HEK293 (cell line): Measurements from ENCODE around the gene RXRG.
A peak's percentile ranks its signal among the peaks of the same experiment; 100 is the strongest.

Experiments used
- CTCF ChIA-PET: fragments of 350-600 bp; formaldehyde crosslinking; extraction: SDS; loops from one replicate; lab custom pipeline; 2021; ENCODE audit warnings: antibody characterized with exemption; lab: Yijun Ruan, JAX
- POLR2A ChIA-PET: fragments of 300-600 bp; formaldehyde crosslinking; extraction: SDS; loops from one replicate; lab custom pipeline; 2020; ENCODE audit warnings: antibody characterized with exemption, inconsistent platforms; lab: Yijun Ruan, JAX
- H3K27ac ChIP-seq: fragments of 200-500 bp; sonication (Bioruptor generic); 2 replicates; pipeline ENCODE4 v1.5.1; 2014; ENCODE audit warnings: low read depth, low read length, control low read depth, inconsistent platforms; ENCODE audit errors: extremely low read depth
- H3K36me3 ChIP-seq, 2 experiments: fragments of 200-500 bp in 1 of 2; sonication (Bioruptor generic) in 1 of 2; 1 replicate in 1 of 2; 2 replicates in 1 of 2; pipeline ENCODE4 v1.5.1; 2014 to 2017; ENCODE audit warnings: inconsistent platforms in 2 of 2, low read length in 2 of 2; ENCODE audit not compliant: control insufficient read depth in 2 of 2, insufficient read depth in 1 of 2
- H3K4me1 ChIP-seq: fragments of 200-500 bp; sonication (Bioruptor generic); 2 replicates; pipeline ENCODE4 v1.5.1; 2014; ENCODE audit warnings: mild to moderate bottlenecking, low read length, inconsistent platforms; ENCODE audit not compliant: control insufficient read depth, insufficient read depth
- H3K4me3 ChIP-seq: 2 replicates; pipeline ENCODE4 v1.5.1; 2011; ENCODE audit warnings: low read depth, mild to moderate bottlenecking, control low read depth, low read length, moderate library complexity
- H3K9me3 ChIP-seq: fragments of 200-500 bp; sonication (Bioruptor generic); 2 replicates; pipeline ENCODE4 v1.5.1; 2014; ENCODE audit warnings: low read depth, low read length, inconsistent platforms; ENCODE audit not compliant: control insufficient read depth, insufficient read depth
- BCL11A ChIP-seq: fragments of 450-650 bp; formaldehyde crosslinking; IDR thresholded peaks from 2 replicates; pipeline ENCODE4 v1.5.1; 2016; ENCODE audit warnings: low read depth, missing biosample characterization, missing genetic modification characterization
- GLIS2 ChIP-seq: fragments of 450-650 bp; formaldehyde crosslinking; IDR thresholded peaks from 2 replicates; pipeline ENCODE4 v1.5.1; 2016; ENCODE audit warnings: missing biosample characterization, missing genetic modification characterization
- KLF16 ChIP-seq: fragments of 450-650 bp; formaldehyde crosslinking; IDR thresholded peaks from 2 replicates; pipeline ENCODE4 v1.5.1; 2017; ENCODE audit warnings: missing biosample characterization, missing genetic modification characterization
- OSR2 ChIP-seq: fragments of 450-650 bp; formaldehyde crosslinking; IDR thresholded peaks from 2 replicates; pipeline ENCODE4 v1.5.1; 2016; ENCODE audit warnings: missing biosample characterization, missing genetic modification characterization
- SALL2 ChIP-seq: fragments of 450-650 bp; formaldehyde crosslinking; IDR thresholded peaks from 2 replicates; pipeline ENCODE4 v1.5.0; 2017; ENCODE audit warnings: missing biosample characterization, mild to moderate bottlenecking, missing genetic modification characterization, borderline replicate concordance
- SP2 ChIP-seq: fragments of 450-650 bp; formaldehyde crosslinking; IDR thresholded peaks from 2 replicates; pipeline ENCODE4 v1.5.1; 2016; ENCODE audit warnings: missing biosample characterization, missing genetic modification characterization
- TCF7L2 ChIP-seq: IDR thresholded peaks from 2 replicates; pipeline ENCODE4 v1.6.1; 2011; ENCODE audit warnings: low read depth, mild to moderate bottlenecking, inconsistent platforms, low read length, moderate library complexity, borderline replicate concordance
- ZFP41 ChIP-seq: fragments of 450-650 bp; formaldehyde crosslinking; IDR thresholded peaks from 2 replicates; pipeline ENCODE4 v1.5.1; 2016; ENCODE audit warnings: missing biosample characterization, missing genetic modification characterization, borderline replicate concordance
- ZNF138 ChIP-seq: fragments of 450-650 bp; formaldehyde crosslinking; IDR thresholded peaks from 2 replicates; pipeline ENCODE4 v1.5.1; 2016; ENCODE audit warnings: missing biosample characterization, missing genetic modification characterization, borderline replicate concordance
- ZNF146 ChIP-seq: fragments of 450-650 bp; formaldehyde crosslinking; IDR thresholded peaks from 2 replicates; pipeline ENCODE4 v1.5.1; 2016; ENCODE audit warnings: missing biosample characterization, missing genetic modification characterization
- ZNF174 ChIP-seq: fragments of 450-650 bp; formaldehyde crosslinking; IDR thresholded peaks from 2 replicates; pipeline ENCODE4 v1.5.0; 2017; ENCODE audit warnings: missing biosample characterization, mild to moderate bottlenecking, missing genetic modification characterization
- ZNF211 ChIP-seq: fragments of 450-650 bp; formaldehyde crosslinking; IDR thresholded peaks from 2 replicates; pipeline ENCODE4 v1.5.1; 2016; ENCODE audit warnings: low read depth, missing biosample characterization, missing genetic modification characterization
- ZNF23 ChIP-seq: fragments of 450-650 bp; formaldehyde crosslinking; IDR thresholded peaks from 2 replicates; pipeline ENCODE4 v1.5.1; 2016; ENCODE audit warnings: missing biosample characterization, missing genetic modification characterization, borderline replicate concordance
- ZNF37A ChIP-seq: fragments of 450-650 bp; IDR thresholded peaks from 2 replicates; pipeline ENCODE4 v1.5.1; 2018; ENCODE audit warnings: missing biosample characterization, missing genetic modification characterization
- ZNF623 ChIP-seq: fragments of 450-650 bp; formaldehyde crosslinking; IDR thresholded peaks from 2 replicates; pipeline ENCODE4 v1.5.1; 2016; ENCODE audit warnings: missing biosample characterization, missing genetic modification characterization
- TF ChIP-seq, protein P1 (sequence below): fragments of 450-650 bp; formaldehyde crosslinking; IDR thresholded peaks from 2 replicates; pipeline ENCODE4 v1.5.1; 2017; ENCODE audit warnings: missing biosample characterization, missing genetic modification characterization

RXRG gene

GRCh38 chr1:165416876-165417275 is 28.1 kb downstream of the RXRG start:
- ChIA-PET CTCF (no interaction called here), POLR2A (no interaction called here)
- H3K9me3 ChIP-seq, result no peaks in the 10 kb centered on the region
- TF ChIP-seq ZNF211 (tag by site-specific recombination), result no peak
- H3K4me3 ChIP-seq, result no peak overlapping the region
- no peaks in the 10 kb centered on the region for H3K4me1 ChIP-seq
- H3K27ac ChIP-seq, result no peak overlapping the region
- no peaks in the 10 kb centered on the region for H3K36me3 ChIP-seq

- H3K4me1 ChIP-seq, result no peaks in the 10 kb centered on the region
- ChIA-PET POLR2A (no interaction called here), CTCF (interaction anchor here (1.2 to 1.4 kb wide), 2 partner anchors 23 to 177 kb away, joined by 3 to 4 read pairs; no protein-coding TSS in a partner anchor)
- no peaks in the 10 kb centered on the region for H3K9me3 ChIP-seq
- no peak overlapping the region for H3K4me3 ChIP-seq
- H3K36me3 ChIP-seq, result no peaks in the 10 kb centered on the region
- TF ChIP-seq ZNF174 (tag by site-specific recombination) (no peak), SALL2 (no peak), ZNF138 (tag by site-specific recombination) (no peak), ZNF623 (peak; percentile 60), BCL11A (tag by site-specific recombination) (no peak)
- TF ChIP-seq, protein P1, sequence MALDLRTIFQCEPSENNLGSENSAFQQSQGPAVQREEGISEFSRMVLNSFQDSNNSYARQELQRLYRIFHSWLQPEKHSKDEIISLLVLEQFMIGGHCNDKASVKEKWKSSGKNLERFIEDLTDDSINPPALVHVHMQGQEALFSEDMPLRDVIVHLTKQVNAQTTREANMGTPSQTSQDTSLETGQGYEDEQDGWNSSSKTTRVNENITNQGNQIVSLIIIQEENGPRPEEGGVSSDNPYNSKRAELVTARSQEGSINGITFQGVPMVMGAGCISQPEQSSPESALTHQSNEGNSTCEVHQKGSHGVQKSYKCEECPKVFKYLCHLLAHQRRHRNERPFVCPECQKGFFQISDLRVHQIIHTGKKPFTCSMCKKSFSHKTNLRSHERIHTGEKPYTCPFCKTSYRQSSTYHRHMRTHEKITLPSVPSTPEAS, result no peak
- H3K27ac ChIP-seq, result no peak overlapping the region
Observed at GRCh38 chr1:165415068-165415467, 29.9 kb downstream of the RXRG start.

GRCh38 chr1:165414620-165415019 is 30.3 kb downstream of the RXRG start:
- TF ChIP-seq GLIS2 (tag by site-specific recombination) (no peak), ZNF23 (tag by site-specific recombination) (no peak), ZNF146 (no peak), SP2 (tag by site-specific recombination) (no peak), KLF16 (tag by site-specific recombination) (no peak), OSR2 (no peak), ZFP41 (tag by site-specific recombination) (no peak), TCF7L2 (no peak)
- Histone ChIP-seq H3K9me3 (no peaks in the 10 kb centered on the region), H3K36me3 (no peaks in the 10 kb centered on the region), H3K27ac (no peak overlapping the region), H3K4me3 (no peak overlapping the region), H3K4me1 (no peaks in the 10 kb centered on the region)
- ChIA-PET CTCF (interaction anchor here (0.9 to 1.2 kb wide), 2 partner anchors 178 to 187 kb away, joined by 3 read pairs; no protein-coding TSS in a partner anchor), POLR2A (no interaction called here)

- Histone ChIP-seq H3K4me1 (no peaks in the 10 kb centered on the region), H3K27ac (no peak overlapping the region), H3K9me3 (no peaks in the 10 kb centered on the region), H3K4me3 (no peak overlapping the region), H3K36me3 (no peaks in the 10 kb centered on the region)
- ChIA-PET POLR2A (no interaction called here), CTCF (interaction anchor here (0.8 to 11.2 kb wide), 5 partner anchors 8 to 576 kb away, joined by 4 to 184 read pairs (median 8); no protein-coding TSS in a partner anchor)
- TF ChIP-seq ZNF37A (tag by site-specific recombination), result no peak
Observed at GRCh38 chr1:165411396-165411795, 33.5 kb downstream of the RXRG start.
